ENCODE measurements around the gene C17orf50.
A peak's percentile ranks its signal among the peaks of the same experiment; 100 is the strongest.

C17orf50 gene

DNA sequence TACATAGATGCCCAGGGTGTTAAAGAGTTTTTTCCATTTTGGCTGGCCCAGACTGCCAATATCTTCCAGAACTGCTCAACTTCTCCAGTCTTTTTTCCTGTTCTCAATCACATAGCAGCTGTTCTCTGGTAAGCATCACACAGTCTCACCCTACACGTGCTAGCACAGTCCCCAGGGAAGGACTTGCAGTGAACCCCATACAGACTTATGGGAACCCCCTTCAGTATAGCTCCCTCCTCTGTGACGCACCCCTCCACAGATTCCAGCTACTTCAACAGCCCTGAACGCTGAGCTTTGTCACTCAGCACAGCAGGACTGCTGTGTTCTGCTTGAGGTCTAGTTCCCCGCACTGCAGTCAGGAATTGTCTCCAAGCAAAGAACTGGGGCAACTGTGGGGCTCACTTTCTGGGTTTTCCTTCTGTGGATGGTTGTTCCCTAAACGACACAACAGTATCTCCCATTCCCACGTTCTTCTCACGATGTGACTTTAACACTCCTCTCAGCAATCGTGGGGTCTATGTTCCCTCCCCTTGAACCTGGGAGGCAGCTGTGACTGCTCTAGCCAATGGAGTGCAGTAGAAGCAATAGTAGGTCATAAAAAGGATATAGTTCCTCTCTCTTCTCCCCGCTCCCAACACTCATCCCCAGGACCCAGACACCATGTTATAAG lies 31.1 kb downstream of the C17orf50 start:
- no peak for DNase-seq

DNA sequence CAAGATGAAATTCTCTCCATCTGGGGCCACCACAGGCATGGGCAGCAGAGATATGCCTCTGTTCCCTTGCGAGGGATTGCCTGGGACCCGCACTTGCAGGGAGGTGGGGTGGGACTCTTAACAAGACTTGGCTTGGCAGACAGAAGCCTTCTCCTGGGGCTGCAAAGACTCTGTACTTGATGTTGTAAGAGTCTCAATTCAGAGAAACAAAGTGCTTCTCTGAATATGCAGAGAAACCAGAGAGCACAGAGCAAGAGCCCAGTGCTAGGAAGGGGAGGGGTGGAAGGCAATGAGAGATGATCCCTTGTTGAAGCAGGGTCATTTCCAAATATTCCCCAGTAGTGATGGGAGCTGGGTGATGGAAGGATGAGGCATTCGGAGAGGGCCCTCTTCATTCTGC lies 32.6 kb downstream of the C17orf50 start:
- DNase-seq: no peak

GRCh38 chr17:35795007-35795870 lies 34.6 kb downstream of the C17orf50 start, which contains the start of gene MMP28:
TSS of gene MMP28 (minus strand) at chr17:35795641. CDS start at chr17:35795377, 264 bp downstream.
- DNase-seq: peak; percentile 50

DNA sequence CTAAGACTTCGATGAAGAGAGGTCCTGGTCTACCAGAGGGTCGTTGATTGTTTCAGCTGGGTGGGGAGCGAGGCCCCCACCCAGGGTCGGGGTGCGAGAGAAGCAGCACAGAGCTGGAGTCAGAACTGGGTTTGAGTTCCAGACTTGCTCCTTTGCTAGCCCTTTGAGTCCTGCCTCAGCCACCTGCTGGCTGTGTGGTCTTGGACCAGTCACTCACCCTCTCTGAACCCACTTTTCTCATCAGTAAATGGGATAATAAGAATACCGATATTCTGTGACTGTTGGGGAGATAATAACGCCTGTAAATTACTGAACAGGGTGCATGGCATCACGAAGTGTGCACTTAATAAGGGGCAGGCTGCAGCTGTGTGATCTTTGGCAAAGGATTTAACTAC lies 35.2 kb downstream of the C17orf50 start:
- no peak for DNase-seq

- DNase-seq: no peak
Measured at GRCh38 chr17:35796942-35797341, 36.3 kb downstream of the C17orf50 start.

- no peak for DNase-seq
Measured at GRCh38 chr17:35797370-35797769, 36.7 kb downstream of the C17orf50 start.

DNA sequence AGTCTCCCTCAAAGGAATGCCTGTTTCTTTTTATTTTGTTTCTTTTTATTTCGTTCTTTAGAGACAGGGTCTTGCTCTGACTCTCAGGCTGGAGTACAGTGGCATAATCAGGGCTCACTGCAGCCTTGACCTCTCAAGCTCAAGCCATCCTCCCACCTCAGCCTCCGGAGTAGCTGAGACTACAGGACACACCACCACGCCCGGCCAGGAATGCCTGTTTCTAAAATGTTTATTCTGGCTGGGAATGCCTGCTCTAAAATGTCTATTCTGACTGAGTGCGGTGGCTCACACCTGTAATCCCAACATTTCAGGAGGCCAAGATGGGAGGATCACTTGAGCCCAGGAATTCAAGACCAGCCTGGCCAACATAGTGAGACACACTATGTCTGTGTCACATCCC lies 37.2 kb downstream of the C17orf50 start:
- no peak for DNase-seq

DNA sequence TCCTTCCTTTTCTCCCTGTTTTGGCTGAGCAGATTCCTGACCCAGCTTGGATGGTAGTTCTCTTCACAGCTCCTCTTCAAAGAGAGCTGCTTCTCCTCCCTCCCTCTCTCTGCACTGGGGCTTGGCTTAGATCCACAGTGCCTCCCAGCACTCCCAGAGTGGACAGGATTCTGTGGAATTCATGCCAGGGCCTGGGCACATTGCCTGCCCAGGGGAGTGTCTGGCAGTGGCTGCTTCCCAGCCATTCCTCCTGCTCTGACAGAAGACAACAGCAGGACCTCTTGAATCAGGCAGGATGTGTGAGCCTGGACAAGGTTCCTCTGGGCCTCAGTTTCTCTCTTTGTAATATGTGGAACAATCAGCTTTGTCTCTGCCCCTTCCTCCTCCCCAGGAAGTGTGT lies 39.3 kb downstream of the C17orf50 start:
- no peak for DNase-seq

DNA sequence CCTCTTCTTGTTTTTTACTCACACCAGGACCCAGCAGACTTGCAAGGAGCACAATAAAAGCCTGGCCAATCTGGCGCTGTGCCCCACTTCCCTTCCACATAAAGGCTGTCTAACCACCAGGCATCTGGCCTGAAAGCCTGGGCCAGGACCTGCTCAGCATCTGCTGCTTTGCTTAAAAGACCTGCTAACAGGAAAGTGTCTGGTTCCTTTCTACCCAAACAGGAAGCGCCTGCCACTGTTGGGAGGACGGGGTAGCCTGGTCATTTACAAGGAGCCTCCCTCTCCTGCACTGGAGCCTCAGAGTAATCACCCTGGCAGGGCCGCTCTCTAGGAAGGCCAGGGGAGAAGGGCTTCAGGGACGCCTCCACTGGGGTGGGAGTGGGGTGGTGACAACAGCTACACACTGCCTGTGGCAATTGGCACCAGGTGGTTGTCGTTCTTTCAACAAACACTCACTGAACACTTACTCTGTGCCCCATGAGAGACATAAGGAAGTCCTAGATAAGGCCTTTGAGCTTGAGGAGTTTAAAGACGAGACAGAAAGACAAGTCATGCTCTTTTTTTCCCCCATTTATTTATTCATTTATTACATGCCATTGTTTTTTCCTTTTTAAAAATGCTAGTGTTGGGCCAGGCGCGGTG lies 41.0 kb downstream of the C17orf50 start:
- DNase-seq: peak; percentile 18

GRCh38 chr17:35804658-35805192 lies 44.0 kb downstream of the C17orf50 start:
- DNase-seq: peak; percentile 53

GRCh38 chr17:35807371-35808144 lies 46.9 kb downstream of the C17orf50 start:
- DNase-seq: no peak

DNA sequence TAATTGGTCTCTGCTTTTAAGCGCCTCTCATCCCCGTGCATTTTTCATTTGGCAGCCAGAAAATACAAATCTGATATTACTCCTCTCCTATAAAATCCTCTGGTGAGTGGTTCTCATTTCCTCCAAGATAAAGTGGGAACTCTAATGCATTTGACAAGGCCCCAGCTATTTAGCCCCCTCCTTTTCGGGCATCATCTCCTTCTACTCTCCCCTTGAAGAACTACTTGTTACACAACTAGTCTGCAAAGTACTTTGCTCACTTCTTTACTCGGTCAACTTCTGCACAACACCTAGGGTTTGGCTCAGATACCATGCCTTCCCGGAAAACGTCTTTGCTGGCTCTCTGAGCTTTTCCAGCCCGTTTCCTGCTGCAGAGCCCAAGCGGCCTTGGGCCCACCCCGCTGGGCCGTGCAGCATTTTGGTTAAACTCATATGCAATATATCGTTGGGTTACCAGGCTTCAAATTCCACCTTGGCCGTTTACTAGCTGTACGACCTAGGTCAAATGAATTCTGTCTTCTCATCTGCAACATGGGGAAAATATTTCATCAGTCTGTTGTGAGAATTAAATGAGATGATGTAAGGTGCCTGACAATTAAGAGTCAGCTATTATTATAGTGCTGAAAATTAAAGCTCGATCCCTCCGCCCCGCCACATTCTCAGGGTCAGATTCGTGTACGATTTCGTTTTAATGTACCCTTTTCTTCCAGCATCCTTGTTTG lies 47.7 kb downstream of the C17orf50 start:
- DNase-seq: no peak

GRCh38 chr17:35808962-35809854 lies 48.5 kb downstream of the C17orf50 start, which contains the start of gene TAF15:
TSS of gene TAF15 (plus strand) at chr17:35809484. CDS start at chr17:35809570, 86 bp downstream.
- DNase-seq: peak; percentile 97

- DNase-seq: no peak
Measured at GRCh38 chr17:35809855-35810461, 49.3 kb downstream of the C17orf50 start.

DNA sequence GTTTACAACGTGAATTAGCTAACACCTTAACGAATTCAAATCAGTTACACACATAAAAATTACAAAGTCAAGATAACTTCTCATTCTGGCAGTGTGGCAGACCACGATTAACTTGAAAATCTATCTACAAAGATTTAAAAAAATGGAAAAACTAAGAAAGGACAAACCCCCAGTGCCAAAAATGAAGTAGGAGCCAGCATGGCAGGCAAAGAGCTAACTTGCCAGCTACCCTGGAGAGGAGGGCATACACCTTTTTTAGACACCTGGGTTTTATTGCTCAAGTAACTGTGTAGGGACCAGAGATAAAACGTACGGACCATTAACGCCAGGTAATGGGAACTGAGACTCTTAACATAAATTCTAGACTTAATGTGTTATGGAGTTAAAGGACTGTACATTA lies 51.1 kb downstream of the C17orf50 start:
- DNase-seq: no peak

GRCh38 chr17:35812456-35812855 lies 51.8 kb downstream of the C17orf50 start:
- DNase-seq: no peak

Data from activated CD4-positive, alpha-beta T cell treated with anti-CD3 and anti-CD28 coated beads for 48 hours (primary cell).